ENCODE data around the gene IGFL2. TPM values are rescaled to one million over a fixed set of nuclear protein-coding genes. Genes with fewer than 3 reads are reported as not detected.

Gene IGFL2
- total RNA-seq, 2 donors from 2014 or later: 0.84 TPM; not detected in 1

- H3K36me3 Mint-ChIP-seq (ENCODE audit: low read depth): no peaks in the 10 kb centered on the region
- H3K4me3 Mint-ChIP-seq: no peak overlapping the region
- H3K9me3 Mint-ChIP-seq: peaks cover 59% of the 10 kb centered on the region
- Histone ChIP-seq H3K36me3 (ENCODE audit: control insufficient read depth, insufficient read depth, low read length) (no peaks in the 10 kb centered on the region), H3K4me1 (ENCODE audit: control insufficient read depth, insufficient read depth, low read length) (no peaks in the 10 kb centered on the region), H3K4me3 (ENCODE audit: low read length) (no peak overlapping the region), H3K27ac (ENCODE audit: low read depth, low read length) (no peak overlapping the region), H3K9me3 (ENCODE audit: control insufficient read depth, low read length) (peaks cover 32% of the 10 kb centered on the region), H3K9ac (ENCODE audit: extremely low read depth, low read length, poor library complexity, severe bottlenecking) (no peak overlapping the region), H3K27me3 (ENCODE audit: control insufficient read depth, insufficient read depth, low read length, poor library complexity, severe bottlenecking) (no peaks in the 10 kb centered on the region)
- no peak for DNase-seq
- no peaks in the 10 kb centered on the region for H3K4me1 Mint-ChIP-seq
- H3K27ac Mint-ChIP-seq: no peak overlapping the region
- H3K27me3 Mint-ChIP-seq (ENCODE audit: insufficient read depth): peaks cover 11% of the 10 kb centered on the region
- WGBS, 2 experiments (ENCODE audit: insufficient coverage in 1 of 2, insufficient read length in 1 of 2): 86 to 91% methylated on average over 2 to 5 of the region's 5 CpGs
- no peak for TF ChIP-seq CTCF (conservative IDR thresholded peaks at IDR 0.05)
Observed at GRCh38 chr19:46204008-46204407, 56.0 kb downstream of the IGFL2 start.

- DNase-seq: no peak
- H3K27ac ChIP-seq (ENCODE audit: low read depth, low read length): no peak overlapping the region
- H3K4me1 ChIP-seq (ENCODE audit: control insufficient read depth, insufficient read depth, low read length): peaks cover 3% of the 10 kb centered on the region
- H3K27me3 ChIP-seq (ENCODE audit: control insufficient read depth, insufficient read depth, low read length, poor library complexity, severe bottlenecking): no peaks in the 10 kb centered on the region
- peaks cover 32% of the 10 kb centered on the region for H3K9me3 ChIP-seq (ENCODE audit: control insufficient read depth, low read length)
- Mint-ChIP-seq H3K4me1 (peaks cover 9% of the 10 kb centered on the region), H3K27ac (no peak overlapping the region), H3K27me3 (ENCODE audit: insufficient read depth) (peaks cover 11% of the 10 kb centered on the region), H3K4me3 (no peak overlapping the region), H3K9me3 (peaks cover 59% of the 10 kb centered on the region), H3K36me3 (ENCODE audit: low read depth) (no peaks in the 10 kb centered on the region)
- TF ChIP-seq CTCF (conservative IDR thresholded peaks at IDR 0.05): no peak
- no peaks in the 10 kb centered on the region for H3K36me3 ChIP-seq (ENCODE audit: control insufficient read depth, insufficient read depth, low read length)
- H3K9ac ChIP-seq (ENCODE audit: extremely low read depth, low read length, poor library complexity, severe bottlenecking): no peak overlapping the region
- WGBS, 2 experiments (ENCODE audit: insufficient coverage in 1 of 2, insufficient read length in 1 of 2): 86% methylated on average over 5 to 6 of the region's 6 CpGs
- no peak overlapping the region for H3K4me3 ChIP-seq (ENCODE audit: low read length)
Observed at GRCh38 chr19:46205183-46205984, 57.3 kb downstream of the IGFL2 start.

DNA sequence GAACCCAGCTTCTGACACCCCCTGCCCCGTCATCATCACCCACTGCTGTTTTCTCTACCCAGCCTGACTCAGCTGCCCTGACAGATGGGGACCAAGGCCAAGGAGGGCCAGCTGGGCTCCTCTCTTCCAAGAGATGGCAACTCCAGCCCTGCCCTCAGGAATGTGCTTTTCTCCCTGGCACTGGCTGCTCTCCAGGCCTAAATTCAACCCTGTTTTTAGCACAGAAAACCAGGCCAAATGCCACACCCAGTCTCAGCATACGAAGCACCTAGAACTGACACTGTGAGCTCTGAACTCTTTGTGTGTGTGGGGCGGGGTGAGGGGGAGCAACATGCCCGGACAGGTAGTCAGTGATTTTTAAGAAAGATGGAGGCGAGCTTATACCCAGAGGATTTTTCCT lies 58.1 kb downstream of the IGFL2 start:
- Histone ChIP-seq H3K27ac (ENCODE audit: low read depth, low read length) (no peak overlapping the region), H3K4me3 (ENCODE audit: low read length) (no peak overlapping the region), H3K27me3 (ENCODE audit: control insufficient read depth, insufficient read depth, low read length, poor library complexity, severe bottlenecking) (no peaks in the 10 kb centered on the region), H3K9ac (ENCODE audit: extremely low read depth, low read length, poor library complexity, severe bottlenecking) (no peak overlapping the region), H3K9me3 (ENCODE audit: control insufficient read depth, low read length) (peaks cover 32% of the 10 kb centered on the region), H3K4me1 (ENCODE audit: control insufficient read depth, insufficient read depth, low read length) (peaks cover 7% of the 10 kb centered on the region), H3K36me3 (ENCODE audit: control insufficient read depth, insufficient read depth, low read length) (no peaks in the 10 kb centered on the region)
- peaks cover 14% of the 10 kb centered on the region for H3K4me1 Mint-ChIP-seq
- 96% methylated on average over 5 of the region's 5 CpGs; no CpG with 5 or more reads in 1 of the 2 experiments for WGBS, 2 experiments (ENCODE audit: insufficient coverage in 1 of 2, insufficient read length in 1 of 2)
- peaks cover 54% of the 10 kb centered on the region for H3K9me3 Mint-ChIP-seq
- TF ChIP-seq CTCF (conservative IDR thresholded peaks at IDR 0.05): no peak
- no peak overlapping the region for H3K27ac Mint-ChIP-seq
- no peak for DNase-seq
- H3K27me3 Mint-ChIP-seq (ENCODE audit: insufficient read depth): peaks cover 9% of the 10 kb centered on the region
- no peak overlapping the region for H3K4me3 Mint-ChIP-seq
- no peaks in the 10 kb centered on the region for H3K36me3 Mint-ChIP-seq (ENCODE audit: low read depth)

Data from endodermal cell (in vitro differentiated cells).